DMS153 treated with DMSO at 0.1 percent for 48 hours (cell line): ENCODE data around the gene TXN2.
"Not testable (repeated sequence)": the region's sequence is repeated elsewhere in the genome, so short reads cannot be mapped to it uniquely, and the experiment has no call there.

Experiments
- DNase-seq: peaks from one replicate; lab custom pipeline; 2025; ENCODE audit not compliant: unreplicated experiment; lab: John Stamatoyannopoulos, UW

TXN2 gene

GRCh38 chr22:36481393-36482168 lies at the start of gene TXN2:
Gene TXN2 (minus strand): TSS chr22:36481640. CDS start chr22:36480837, 803 bp downstream.
- DNase-seq, result peak; percentile 94

GRCh38 chr22:36528795-36529751 lies 47.6 kb upstream of the TXN2 start, which contains the start of gene EIF3D:
Gene EIF3D (minus strand): TSS chr22:36529166. CDS start chr22:36526121, 3,045 bp downstream.
- peak; percentile 97 for DNase-seq

GRCh38 chr22:36528341-36528740 lies 46.9 kb upstream of the TXN2 start:
- no peak for DNase-seq

- DNase-seq, result no peak
These were observed 41.2 kb upstream of the TXN2 start for GRCh38 chr22:36522662-36523061.

- no peak for DNase-seq
These were observed 39.0 kb upstream of the TXN2 start for GRCh38 chr22:36520423-36520822.

GRCh38 chr22:36519906-36520305 lies 38.5 kb upstream of the TXN2 start:
- not testable (repeated sequence) for DNase-seq

GRCh38 chr22:36514766-36515165 lies 33.3 kb upstream of the TXN2 start:
- DNase-seq, result no peak

GRCh38 chr22:36512991-36513390 lies 31.6 kb upstream of the TXN2 start:
- no peak for DNase-seq

- DNase-seq, result no peak
These were observed 30.9 kb upstream of the TXN2 start for GRCh38 chr22:36512333-36512732.

GRCh38 chr22:36510966-36511881 lies 29.8 kb upstream of the TXN2 start:
- DNase-seq, result no peak

GRCh38 chr22:36510384-36510783 lies 28.9 kb upstream of the TXN2 start:
- no peak for DNase-seq

GRCh38 chr22:36507518-36508010 lies 26.1 kb upstream of the TXN2 start:
- no peak for DNase-seq

GRCh38 chr22:36506637-36507517 lies 25.4 kb upstream of the TXN2 start, which contains the start of gene FOXRED2:
Gene FOXRED2 (minus strand): TSS chr22:36507040. CDS start chr22:36506422, 618 bp downstream.
- DNase-seq, result peak; percentile 83

GRCh38 chr22:36505998-36506635 lies 24.7 kb upstream of the TXN2 start:
- DNase-seq, result no peak

GRCh38 chr22:36497910-36498665 lies 16.6 kb upstream of the TXN2 start:
- no peak for DNase-seq

GRCh38 chr22:36493690-36494110 lies 12.3 kb upstream of the TXN2 start:
- DNase-seq, result no peak

GRCh38 chr22:36492109-36492508 lies 10.7 kb upstream of the TXN2 start:
- DNase-seq, result no peak

- no peak for DNase-seq
These were observed 9.7 kb upstream of the TXN2 start for GRCh38 chr22:36491155-36491554.
